H9 (cell line): ENCODE measurements around the gene SPSB4. TPM values are rescaled to one million over a fixed set of nuclear protein-coding genes. Genes with fewer than 3 reads are reported as not detected.

Experiments used
- DNase-seq: peaks from one replicate; pipeline ENCODE4 v3.0.0-alpha.2; 2017
- H2AFZ ChIP-seq: one replicate; pipeline ENCODE4 v1.6.1; 2013; ENCODE audit warnings: mild to moderate bottlenecking, low read length, control low read depth, moderate library complexity
- H2AK5ac ChIP-seq: 2 replicates; pipeline ENCODE4 v1.6.1; 2013; ENCODE audit warnings: low read length, control low read depth, mixed read lengths; ENCODE audit not compliant: insufficient read length
- H2BK120ac ChIP-seq: one replicate; pipeline ENCODE4 v1.6.1; 2013; ENCODE audit warnings: low read depth, mild to moderate bottlenecking, low read length, control low read depth, inconsistent platforms; ENCODE audit not compliant: poor library complexity, severe bottlenecking
- H2BK12ac ChIP-seq: 2 replicates; pipeline ENCODE4 v1.6.1; 2013; ENCODE audit warnings: low read length, control low read depth, mixed read lengths, low read depth; ENCODE audit not compliant: insufficient read length
- H2BK15ac ChIP-seq: 2 replicates; pipeline ENCODE4 v1.6.1; 2013; ENCODE audit warnings: low read depth, low read length, control low read depth
- H2BK20ac ChIP-seq: one replicate; pipeline ENCODE4 v1.6.1; 2013; ENCODE audit warnings: low read depth, mild to moderate bottlenecking, low read length, control low read depth, inconsistent platforms; ENCODE audit not compliant: poor library complexity, severe bottlenecking
- H2BK5ac ChIP-seq: 2 replicates; pipeline ENCODE4 v1.6.1; 2013; ENCODE audit warnings: low read length, control low read depth, mixed read lengths; ENCODE audit not compliant: insufficient read length
- H3K14ac ChIP-seq: 2 replicates; pipeline ENCODE4 v1.6.1; 2013; ENCODE audit warnings: low read length, control low read depth; ENCODE audit not compliant: insufficient read depth
- H3K18ac ChIP-seq: 2 replicates; pipeline ENCODE4 v1.6.1; 2013; ENCODE audit warnings: low read depth, mild to moderate bottlenecking, mixed read lengths, low read length, control low read depth; ENCODE audit not compliant: insufficient read length
- H3K23ac ChIP-seq: 2 replicates; pipeline ENCODE4 v1.6.1; 2013; ENCODE audit warnings: low read length, control low read depth, mixed read lengths, low read depth; ENCODE audit not compliant: insufficient read length
- H3K23me2 ChIP-seq: 2 replicates; pipeline ENCODE4 v1.6.1; 2013; ENCODE audit warnings: low read depth, mild to moderate bottlenecking, mixed read lengths, low read length, control low read depth; ENCODE audit not compliant: insufficient read length, poor library complexity, severe bottlenecking
- H3K27ac ChIP-seq: 2 replicates; pipeline ENCODE4 v1.5.1; 2013; ENCODE audit warnings: low read length, control low read depth, mixed read lengths, low read depth; ENCODE audit not compliant: insufficient read length
- H3K27me3 ChIP-seq: 2 replicates; pipeline ENCODE4 v1.6.1; 2013; ENCODE audit warnings: low read length, control low read depth, inconsistent platforms; ENCODE audit not compliant: insufficient read depth
- H3K4ac ChIP-seq: 2 replicates; pipeline ENCODE4 v1.6.1; 2013; ENCODE audit warnings: low read depth, mild to moderate bottlenecking, control low read depth, inconsistent platforms, low read length, moderate library complexity
- H3K4me1 ChIP-seq: 2 replicates; pipeline ENCODE4 v1.6.1; 2013; ENCODE audit warnings: low read length, control low read depth, inconsistent platforms; ENCODE audit not compliant: insufficient read depth
- H3K4me2 ChIP-seq: 2 replicates; pipeline ENCODE4 v1.6.1; 2013; ENCODE audit warnings: low read length, control low read depth, mixed read lengths; ENCODE audit not compliant: insufficient read length, insufficient read depth
- H3K56ac ChIP-seq: 2 replicates; pipeline ENCODE4 v1.6.1; 2013; ENCODE audit warnings: low read depth, mild to moderate bottlenecking, mixed read lengths, low read length, control low read depth; ENCODE audit not compliant: insufficient read length
- H3K79me1 ChIP-seq: 2 replicates; pipeline ENCODE4 v1.6.1; 2013; ENCODE audit warnings: low read depth, mild to moderate bottlenecking, moderate library complexity, low read length, control low read depth, inconsistent platforms; ENCODE audit not compliant: insufficient read depth, poor library complexity, severe bottlenecking
- H3K79me2 ChIP-seq: 2 replicates; pipeline ENCODE4 v1.6.1; 2013; ENCODE audit warnings: low read length, control low read depth, inconsistent platforms; ENCODE audit not compliant: insufficient read depth
- H3K9ac ChIP-seq: 2 replicates; pipeline ENCODE4 v1.6.1; 2013; ENCODE audit warnings: low read length, control low read depth, mixed read lengths; ENCODE audit not compliant: insufficient read length; ENCODE audit errors: extremely low read depth
- H3K9me3 ChIP-seq: one replicate; pipeline ENCODE4 v1.6.1; 2013; ENCODE audit warnings: low read depth, low read length, inconsistent platforms; ENCODE audit not compliant: control insufficient read depth
- H3T11ph ChIP-seq: one replicate; pipeline ENCODE4 v1.6.1; 2013; ENCODE audit warnings: mild to moderate bottlenecking, low read length, control low read depth, inconsistent platforms
- H4K20me1 ChIP-seq: one replicate; pipeline ENCODE4 v1.6.1; 2013; ENCODE audit not compliant: control insufficient read depth, insufficient read length, insufficient read depth
- H4K5ac ChIP-seq: 2 replicates; pipeline ENCODE4 v1.6.1; 2013; ENCODE audit warnings: low read depth, mild to moderate bottlenecking, mixed read lengths, low read length, control low read depth; ENCODE audit not compliant: insufficient read length
- H4K8ac ChIP-seq: replicated peaks from 2 replicates; pipeline ENCODE4 v1.6.1; 2013; ENCODE audit warnings: low read length, control low read depth, mixed read lengths, low read depth; ENCODE audit not compliant: insufficient read length
- H4K91ac ChIP-seq: 2 replicates; pipeline ENCODE4 v1.6.1; 2013; ENCODE audit warnings: low read depth, mild to moderate bottlenecking, moderate library complexity, mixed read lengths, low read length, control low read depth; ENCODE audit not compliant: insufficient read length
- H3K27ac Mint-ChIP-seq, 3 experiments: 2 replicates in 2 of 3; 3 replicates in 1 of 3; pipeline ENCODE4 v1.8.0; 2020 to 2021; ENCODE audit warnings: mixed read lengths in 3 of 3, mild to moderate bottlenecking in 1 of 3, moderate library complexity in 1 of 3
- H3K27me3 Mint-ChIP-seq: 2 replicates; pipeline ENCODE4 v1.8.0; 2021; ENCODE audit warnings: low read depth, mild to moderate bottlenecking, moderate library complexity, mixed read lengths
- H3K36me3 Mint-ChIP-seq, 3 experiments: 2 replicates in 2 of 3; 3 replicates in 1 of 3; pipeline ENCODE4 v1.8.0; 2020 to 2021; ENCODE audit warnings: low read depth in 3 of 3, mixed read lengths in 3 of 3; ENCODE audit not compliant: insufficient read depth in 1 of 3
- H3K4me1 Mint-ChIP-seq, 2 experiments: 2 replicates each; pipeline ENCODE4 v1.8.0; 2020; ENCODE audit warnings: mixed read lengths in 2 of 2
- H3K4me3 Mint-ChIP-seq, 2 experiments: 2 replicates in 1 of 2; 3 replicates in 1 of 2; pipeline ENCODE4 v1.8.0; 2020 to 2021; ENCODE audit warnings: mild to moderate bottlenecking in 2 of 2, mixed read lengths in 2 of 2, moderate library complexity in 1 of 2
- H3K9me3 Mint-ChIP-seq, 2 experiments: 2 replicates in 1 of 2; 3 replicates in 1 of 2; pipeline ENCODE4 v1.8.0; 2020; ENCODE audit warnings: mild to moderate bottlenecking in 2 of 2, mixed read lengths in 2 of 2, moderate library complexity in 1 of 2
- CTCF ChIP-seq: fragments of 200-600 bp; sonication (generic); conservative IDR thresholded peaks from 3 replicates; pipeline ENCODE4 v1.8.0; 2021; ENCODE audit warnings: antibody characterized with exemption, mild to moderate bottlenecking
- WGBS: extraction: QIAGEN DNeasy Blood & Tissue Kit; methylation state at CpG from one replicate; pipeline ENCODE4 v1.1.7; 2013; ENCODE audit warnings: missing lambda C conversion rate, low lambda C conversion rate, mixed read lengths; ENCODE audit not compliant: insufficient read length; ENCODE audit errors: extremely low coverage; 5-methylcytosine and 5-hydroxymethylcytosine counted together
- total RNA-seq: library from RNA; stranded (reverse); gene quantifications from 2 replicates; pipeline ENCODE4 v1.2.1, GENCODE V29; 2021

SPSB4 gene
- total RNA-seq, 1 experiment from 2014 or later: 6.2 TPM

DNA sequence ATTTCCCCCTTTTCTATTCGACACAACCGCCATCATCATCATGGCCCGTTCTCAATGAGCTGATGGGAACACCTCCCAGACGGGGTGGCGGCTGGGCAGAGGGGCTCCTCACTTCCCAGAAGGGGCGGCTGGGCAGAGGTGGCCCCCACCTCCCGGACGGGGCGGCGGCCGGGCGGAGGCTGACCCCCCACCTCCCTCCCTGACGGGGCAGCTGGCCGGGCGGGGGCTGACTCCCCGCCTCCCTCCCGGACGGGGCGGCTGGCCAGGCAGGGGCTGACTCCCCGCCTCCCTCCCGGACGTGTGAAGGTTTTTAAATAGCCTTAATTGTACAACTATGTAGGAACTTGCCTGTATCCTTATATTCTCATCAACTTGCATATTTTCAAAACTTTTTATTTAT is 20.9 kb upstream of the SPSB4 start:
- Histone ChIP-seq H3K4me2 (no peak overlapping the region), H3K4me1 (no peaks in the 10 kb centered on the region), H3K27ac (no peak overlapping the region), H3K9me3 (no peaks in the 10 kb centered on the region), H3K79me2 (no peaks in the 10 kb centered on the region), H3T11ph (no peak overlapping the region), H3K9ac (no peak overlapping the region), H2BK5ac (no peak overlapping the region), H4K8ac (no peak overlapping the region), H2BK120ac (no peak overlapping the region), H4K91ac (no peak overlapping the region), H3K79me1 (no peaks in the 10 kb centered on the region), H3K23me2 (no peaks in the 10 kb centered on the region), H2AK5ac (no peak overlapping the region), H3K23ac (no peak overlapping the region), H2BK12ac (no peak overlapping the region), H2AFZ (no peak overlapping the region), H3K18ac (no peak overlapping the region), H4K5ac (no peak overlapping the region), H2BK15ac (no peak overlapping the region), H3K4ac (no peak overlapping the region), H4K20me1 (no peaks in the 10 kb centered on the region), H3K14ac (no peak overlapping the region), H3K56ac (no peak overlapping the region), H3K27me3 (no peaks in the 10 kb centered on the region), H2BK20ac (no peak overlapping the region)
- Mint-ChIP-seq H3K9me3 (peaks cover 4 to 5% of the 10 kb centered on the region in 2 experiments; a peak in 4 of 5 replicates), H3K4me3 (no peak overlapping the region), H3K36me3 (peaks cover 0 to 5% (median 4%) of the 10 kb centered on the region in 3 experiments; a peak in 4 of 7 replicates), H3K4me1 (no peaks in the 10 kb centered on the region), H3K27me3 (no peaks in the 10 kb centered on the region), H3K27ac (no peak overlapping the region)
- no CpG with 5 or more reads among the region's 22 CpGs for WGBS
- DNase-seq: no peak
- TF ChIP-seq CTCF: no peak
